T1000 (cell line): ENCODE measurements around the gene CRYBB2.
"Not testable (repeated sequence)": the region's sequence is repeated elsewhere in the genome, so short reads cannot be mapped to it uniquely, and the experiment has no call there.

Source experiments
- DNase-seq: peaks from one replicate; lab custom pipeline; 2025; ENCODE audit warnings: mixed read lengths; lab: John Stamatoyannopoulos, UW

CRYBB2 gene, protein sequence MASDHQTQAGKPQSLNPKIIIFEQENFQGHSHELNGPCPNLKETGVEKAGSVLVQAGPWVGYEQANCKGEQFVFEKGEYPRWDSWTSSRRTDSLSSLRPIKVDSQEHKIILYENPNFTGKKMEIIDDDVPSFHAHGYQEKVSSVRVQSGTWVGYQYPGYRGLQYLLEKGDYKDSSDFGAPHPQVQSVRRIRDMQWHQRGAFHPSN

DNA sequence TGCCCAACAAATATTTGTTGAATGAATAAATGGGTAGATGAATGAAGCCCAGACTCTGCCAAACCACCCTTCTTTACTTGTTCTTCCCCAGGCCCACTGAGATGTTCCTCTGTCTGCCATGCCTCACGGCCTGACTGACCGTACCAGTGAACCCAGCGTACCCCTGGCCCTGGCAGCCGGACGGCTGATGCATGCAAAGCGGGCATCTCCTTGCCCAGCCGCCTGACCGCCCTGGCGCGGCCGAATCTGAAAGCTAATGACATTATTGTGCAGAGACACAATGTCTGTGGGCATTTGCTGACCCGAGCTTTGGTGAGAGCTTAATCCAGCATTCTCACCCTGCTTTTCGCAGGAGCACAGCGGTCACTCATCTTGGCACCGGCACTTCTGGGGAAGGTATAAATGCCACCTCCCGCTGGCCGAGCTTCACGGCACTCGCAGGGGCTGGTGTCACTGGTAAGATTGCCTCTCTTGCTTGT lies at the start of gene CRYBB2:
Gene CRYBB2 (plus strand): TSS at position 429 of the 479 bp plus-strand sequence. CDS start 1,791 bp downstream, outside the sequence.
- no peak for DNase-seq

DNA sequence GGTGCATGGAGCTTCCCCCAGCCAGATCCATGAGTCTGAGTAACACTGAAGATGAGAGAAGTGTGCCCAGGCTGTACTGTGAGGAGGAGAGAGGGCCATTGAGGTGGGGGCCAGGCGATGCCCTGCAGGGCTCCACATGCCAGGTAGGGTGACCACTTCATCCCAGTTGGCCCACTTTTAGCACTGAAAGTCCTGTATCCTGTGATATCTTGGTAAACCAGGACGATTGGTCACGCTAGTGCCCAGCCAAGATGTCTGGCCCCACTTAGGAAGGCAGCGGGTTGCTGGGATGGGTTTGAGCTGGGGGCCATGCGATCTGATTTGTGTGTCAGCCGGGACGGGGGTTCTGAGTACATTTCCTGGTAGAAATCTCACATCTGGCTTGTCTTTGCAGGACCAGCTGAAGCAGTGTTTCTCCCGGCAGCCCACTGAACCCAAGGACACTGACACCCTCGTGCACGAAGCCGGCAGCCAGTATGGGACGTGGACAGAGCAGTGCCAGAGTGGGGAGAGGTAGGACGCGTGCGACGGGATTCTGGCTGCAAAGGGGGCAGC lies 48.9 kb upstream of the CRYBB2 start:
- no peak for DNase-seq

DNA sequence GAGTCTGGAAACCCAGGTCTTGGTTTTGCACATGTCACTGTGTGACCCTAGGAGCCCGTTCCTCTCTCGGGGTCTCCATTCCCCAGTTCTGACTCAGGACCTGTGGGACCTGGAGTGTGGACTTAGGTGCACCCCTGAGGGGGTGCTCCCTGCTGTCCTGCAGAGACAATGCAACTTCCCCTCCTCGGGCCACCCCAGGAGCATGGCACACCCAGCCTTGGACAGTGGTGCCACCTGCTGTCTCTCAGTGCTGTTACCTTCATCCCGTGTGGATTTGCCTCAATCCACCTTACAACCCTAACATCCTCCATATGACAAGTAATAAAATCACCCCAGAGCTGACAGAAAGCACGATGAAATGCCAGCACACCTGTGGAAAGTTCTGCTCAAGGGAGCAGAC lies 47.3 kb upstream of the CRYBB2 start:
- no peak for DNase-seq

DNA sequence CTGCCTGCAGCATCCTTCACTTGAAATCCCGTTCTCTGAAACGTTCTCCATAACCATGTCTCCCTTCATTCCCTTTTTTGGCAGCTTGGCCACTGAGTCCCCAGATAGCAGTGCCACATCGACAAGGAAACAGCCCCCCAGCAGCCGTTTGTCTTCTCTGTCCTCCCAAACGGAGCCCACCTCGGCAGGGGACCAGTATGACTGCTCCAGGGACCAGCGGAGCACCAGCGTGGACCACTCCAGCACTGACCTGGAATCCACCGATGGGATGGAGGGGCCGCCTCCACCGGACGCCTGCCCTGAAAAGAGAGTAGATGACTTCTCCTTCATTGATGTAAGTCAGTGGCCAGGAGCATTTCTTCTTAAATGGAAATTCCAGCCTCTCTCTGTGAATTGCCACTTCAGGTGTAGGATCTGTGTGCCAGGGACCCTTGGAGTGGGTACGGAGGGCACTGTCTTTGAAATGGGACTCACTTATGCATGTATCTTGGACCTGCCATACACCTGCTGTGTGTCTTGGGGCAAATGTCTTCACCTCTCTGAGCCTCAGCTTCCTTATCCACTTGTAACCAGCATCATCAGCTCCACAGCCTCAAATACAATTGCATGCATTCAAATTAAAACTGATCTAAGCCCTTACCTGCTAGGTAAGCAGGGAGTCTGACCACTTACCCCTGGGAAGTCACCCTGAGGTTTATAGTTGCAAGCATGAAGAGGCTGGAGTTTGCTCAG lies 45.1 kb upstream of the CRYBB2 start:
- DNase-seq = no peak

DNA sequence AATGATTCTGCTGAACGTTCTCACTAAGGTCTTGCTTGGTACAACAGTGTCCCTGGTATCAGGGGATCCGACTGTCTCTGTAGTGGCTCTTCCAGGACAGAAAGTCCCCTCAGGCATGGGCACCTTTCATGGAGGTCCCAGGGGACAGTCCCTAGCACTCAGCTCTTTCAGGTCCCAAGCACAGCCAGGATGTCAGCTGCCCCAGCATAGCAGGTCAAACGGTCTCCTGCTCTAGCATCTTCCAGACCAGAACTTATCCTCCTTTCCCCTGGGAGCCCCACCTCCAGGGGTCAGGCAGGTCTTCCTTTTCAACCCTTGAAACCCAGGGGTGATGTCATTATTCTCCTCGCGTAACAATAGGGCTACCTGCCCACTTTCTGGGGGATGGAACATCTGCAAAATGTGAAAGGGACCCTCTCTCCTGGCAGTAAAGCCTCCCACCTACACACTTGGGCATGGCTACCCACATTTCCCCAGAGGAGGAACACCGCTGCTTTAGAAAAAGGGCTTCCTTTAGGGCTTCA lies 44.5 kb upstream of the CRYBB2 start:
- DNase-seq = no peak

DNA sequence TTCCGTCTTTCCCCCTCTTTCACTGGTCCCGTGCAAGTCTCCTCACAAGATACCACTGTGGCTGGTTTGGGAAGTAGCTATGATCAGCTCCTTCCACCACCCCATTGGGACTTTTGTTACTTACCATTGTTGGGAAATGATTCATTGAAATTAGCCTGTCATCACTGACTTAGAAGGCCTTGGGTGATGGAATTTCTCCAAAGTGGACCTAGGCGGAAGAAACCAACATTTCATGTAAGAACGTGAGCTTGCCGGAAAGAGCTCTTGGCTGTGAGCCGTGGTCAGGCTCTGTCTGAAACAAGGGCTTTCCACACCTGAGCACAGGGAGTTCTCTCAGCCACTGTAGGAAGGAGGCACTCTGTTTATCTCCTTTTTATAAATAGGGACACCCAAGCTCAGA lies 43.3 kb upstream of the CRYBB2 start:
- DNase-seq = no peak

DNA sequence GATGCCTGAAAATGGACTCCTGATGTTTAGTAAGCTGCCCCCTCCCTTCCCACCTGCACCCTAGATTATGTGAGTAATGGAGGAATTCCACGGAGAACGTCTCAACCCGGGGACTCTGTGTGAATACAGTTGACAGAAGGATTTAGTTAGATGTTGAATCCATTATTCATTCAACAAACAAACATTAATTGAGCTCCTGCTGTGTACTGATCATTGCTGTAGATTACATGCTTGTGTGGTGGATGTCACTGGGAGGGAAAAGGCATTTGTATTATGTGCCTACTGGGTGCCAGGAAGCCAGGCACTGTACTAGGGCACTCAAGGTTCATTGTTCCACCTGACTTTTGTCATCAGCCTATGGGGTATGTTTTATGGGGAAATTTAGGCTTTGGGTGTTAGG lies 42.6 kb upstream of the CRYBB2 start:
- DNase-seq = no peak

DNA sequence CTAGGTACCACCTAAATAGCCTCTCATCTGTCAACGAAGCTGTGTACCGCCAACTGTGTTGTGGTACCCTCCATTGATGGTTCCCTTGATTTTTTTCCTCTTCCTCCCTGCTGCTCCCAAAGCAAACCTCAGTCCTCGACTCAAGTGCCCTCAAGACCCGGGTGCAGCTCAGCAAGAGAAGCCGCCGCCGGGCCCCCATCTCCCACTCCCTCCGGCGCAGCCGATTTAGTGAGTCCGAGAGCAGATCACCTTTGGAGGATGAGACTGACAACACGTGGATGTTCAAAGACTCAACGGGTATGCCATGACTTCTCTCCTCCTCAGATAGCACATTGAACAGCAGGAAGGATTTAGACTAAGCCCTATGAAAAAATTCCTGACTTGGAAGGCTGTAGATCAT lies 42.2 kb upstream of the CRYBB2 start:
- no peak for DNase-seq

DNA sequence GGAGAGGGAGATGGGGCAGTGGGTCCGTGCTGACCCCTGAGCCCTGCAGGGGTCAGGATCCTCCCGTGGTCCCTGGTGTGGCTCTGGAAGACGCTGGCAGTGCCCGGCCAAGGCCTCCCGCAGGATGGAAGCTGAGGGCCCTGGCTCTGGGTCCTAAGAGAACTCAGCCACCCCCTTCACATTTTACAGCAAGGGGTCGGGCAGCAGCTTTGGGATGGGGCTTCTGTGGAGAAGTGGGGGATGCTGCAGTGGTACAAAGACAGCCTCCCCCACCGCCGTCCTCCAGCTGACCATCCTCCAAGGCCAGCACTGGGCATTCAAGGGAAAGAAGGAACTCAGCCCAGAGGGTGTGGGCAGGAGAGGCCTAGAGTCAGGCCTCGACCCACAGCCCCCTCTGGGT lies 41.5 kb upstream of the CRYBB2 start:
- DNase-seq = no peak

DNA sequence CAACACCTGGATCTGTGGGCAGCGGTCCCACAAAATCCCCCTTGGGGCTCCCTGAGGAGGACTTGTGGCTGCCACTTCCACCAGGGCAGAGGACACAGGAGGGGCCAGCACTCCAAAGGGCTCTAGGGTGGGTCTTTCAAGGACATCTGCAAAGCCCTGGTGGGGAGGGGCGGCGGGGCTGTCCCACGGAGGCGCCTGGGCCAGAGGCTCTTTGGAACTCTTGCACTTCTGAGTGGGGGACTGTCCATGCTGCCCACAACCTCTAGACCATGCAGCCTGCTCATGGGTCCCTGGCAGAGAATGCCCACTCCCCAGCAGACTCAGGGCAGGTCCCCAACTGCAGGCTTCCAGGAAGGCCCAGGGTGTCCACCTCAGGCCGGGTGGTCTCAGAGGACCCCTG lies 41.1 kb upstream of the CRYBB2 start:
- not testable (repeated sequence) for DNase-seq

DNA sequence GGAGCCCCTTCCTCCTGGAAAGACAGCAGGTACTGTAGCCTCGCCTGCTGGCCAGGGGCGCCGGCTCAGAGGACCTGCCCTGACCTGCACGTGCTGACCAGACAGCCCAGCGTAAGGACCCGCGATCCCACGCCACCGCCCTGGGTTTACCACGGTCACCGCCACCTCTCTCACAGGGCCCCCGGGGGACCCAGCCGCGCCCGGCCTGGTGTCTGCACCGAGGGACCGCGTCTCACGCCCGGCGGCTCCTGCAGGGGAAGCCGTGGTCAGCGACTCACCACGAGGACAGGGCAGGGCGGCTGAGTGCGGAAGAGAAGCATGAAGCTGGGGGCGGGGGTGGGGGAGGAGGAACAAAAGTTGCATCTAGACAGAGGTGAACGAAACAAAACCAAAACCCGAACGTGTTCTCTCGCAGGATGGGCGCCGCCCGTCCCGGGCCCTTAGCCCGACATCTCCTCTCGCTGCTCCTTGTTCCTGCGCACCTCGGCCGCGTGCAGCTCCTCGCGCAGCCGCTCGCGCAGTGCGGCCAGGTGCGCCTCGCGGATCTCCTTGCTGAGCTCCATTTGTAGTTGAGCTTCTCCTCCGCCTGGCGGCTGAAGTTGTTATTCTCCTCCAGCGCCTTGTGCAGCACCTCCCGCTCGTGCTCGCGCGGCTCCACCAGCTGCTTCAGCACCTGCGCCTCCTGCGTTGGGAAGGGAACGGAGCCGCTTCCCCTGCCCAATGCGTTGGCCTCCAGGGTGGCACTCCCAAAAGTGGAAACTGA lies 40.4 kb upstream of the CRYBB2 start:
- not testable (repeated sequence) for DNase-seq

DNA sequence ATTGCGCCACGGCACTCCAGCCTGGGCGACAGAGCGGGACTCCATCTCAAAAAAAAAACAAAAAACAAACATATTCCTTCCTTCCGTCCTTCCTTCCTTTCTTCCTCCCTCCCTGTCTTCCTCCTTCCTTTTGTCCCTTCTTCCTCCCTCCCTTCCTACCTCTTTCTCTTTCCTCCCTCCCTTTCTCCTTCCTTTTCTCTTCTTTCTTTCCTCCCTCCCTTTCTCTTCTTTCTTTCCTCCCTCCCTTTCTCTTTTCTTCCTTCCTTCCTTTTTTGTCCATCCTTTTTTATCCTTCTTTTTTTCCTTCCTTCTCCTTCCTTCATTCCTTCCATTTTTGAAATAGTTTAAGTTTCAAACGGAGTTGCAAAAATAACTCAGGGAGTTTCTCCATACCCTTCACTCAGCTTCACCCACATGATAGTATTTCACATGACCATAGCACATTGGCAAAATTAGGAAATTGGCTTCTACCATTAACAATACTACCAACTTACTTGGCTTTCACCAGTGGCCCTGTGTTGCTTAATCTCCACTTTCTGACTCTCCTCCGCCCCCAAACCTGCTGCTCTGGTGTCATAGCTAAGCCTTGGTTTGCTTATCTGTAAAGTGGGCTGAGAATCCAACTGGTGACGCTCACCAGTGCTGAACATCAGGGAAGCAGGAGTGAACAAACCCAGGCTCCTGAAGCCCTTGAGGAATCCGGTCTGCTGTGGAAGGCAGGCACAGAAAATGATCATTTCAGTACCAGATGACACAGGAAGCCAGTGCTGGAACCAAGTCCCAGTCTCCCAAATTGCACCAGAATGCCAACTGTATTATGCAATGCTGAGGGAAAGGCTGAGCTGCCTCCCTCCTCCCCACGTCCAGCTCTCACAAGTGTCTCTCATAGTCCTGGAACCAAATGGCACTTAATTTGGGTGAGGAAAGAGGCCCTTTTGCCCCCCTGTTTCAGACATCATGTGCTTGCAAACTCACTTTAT lies 37.0 kb upstream of the CRYBB2 start:
- no peak for DNase-seq

DNA sequence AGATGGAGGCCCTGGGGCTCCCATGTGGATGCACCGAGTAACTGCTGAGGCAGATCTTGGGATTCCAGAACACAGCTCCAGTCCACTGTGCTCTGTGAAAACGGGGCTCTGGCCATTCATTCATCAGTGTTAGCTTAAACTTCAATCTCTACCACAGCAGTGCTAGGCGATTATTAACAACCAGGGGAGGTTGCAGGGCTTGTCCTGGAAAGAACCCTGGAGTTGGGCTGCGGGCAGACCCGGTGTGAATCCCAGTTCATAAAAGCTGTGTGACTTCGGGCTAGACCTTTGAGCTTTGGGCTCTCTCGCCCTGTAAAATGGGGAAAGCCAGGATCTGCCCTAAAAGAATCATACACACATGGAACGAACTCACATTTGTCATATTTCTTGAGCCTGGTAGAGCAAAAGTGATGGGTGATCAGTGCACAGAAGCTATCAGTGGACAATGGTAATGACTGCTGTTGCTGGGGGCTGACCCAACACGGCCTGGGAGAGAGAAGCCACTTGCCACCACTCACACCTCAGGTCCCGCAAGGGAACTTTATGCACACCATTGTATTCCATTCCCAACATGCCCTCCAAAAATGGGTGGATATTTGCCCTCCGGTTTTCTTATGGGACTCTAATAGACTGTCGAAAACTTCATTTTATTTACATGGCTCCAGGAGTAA lies 35.4 kb upstream of the CRYBB2 start:
- no peak for DNase-seq

DNA sequence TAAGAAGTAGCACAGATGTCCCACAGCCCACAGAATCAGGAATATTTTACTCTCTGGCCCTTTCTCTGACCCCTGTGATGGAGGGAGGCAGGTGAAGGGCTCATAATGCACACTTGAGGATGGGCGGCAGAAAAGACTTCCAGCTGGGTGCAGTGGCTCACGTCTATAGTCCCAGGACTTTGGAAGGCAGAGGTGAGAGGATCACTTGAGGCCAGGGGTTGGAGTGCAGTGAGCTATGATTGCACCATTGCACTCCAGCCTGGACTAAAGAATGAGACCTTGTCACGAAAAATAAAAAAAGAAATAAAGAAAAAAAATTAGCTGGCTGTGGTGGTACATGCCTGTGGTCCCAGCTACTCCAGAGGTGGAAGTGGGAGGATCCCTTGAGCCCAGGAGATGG lies 33.3 kb upstream of the CRYBB2 start:
- no peak for DNase-seq

DNA sequence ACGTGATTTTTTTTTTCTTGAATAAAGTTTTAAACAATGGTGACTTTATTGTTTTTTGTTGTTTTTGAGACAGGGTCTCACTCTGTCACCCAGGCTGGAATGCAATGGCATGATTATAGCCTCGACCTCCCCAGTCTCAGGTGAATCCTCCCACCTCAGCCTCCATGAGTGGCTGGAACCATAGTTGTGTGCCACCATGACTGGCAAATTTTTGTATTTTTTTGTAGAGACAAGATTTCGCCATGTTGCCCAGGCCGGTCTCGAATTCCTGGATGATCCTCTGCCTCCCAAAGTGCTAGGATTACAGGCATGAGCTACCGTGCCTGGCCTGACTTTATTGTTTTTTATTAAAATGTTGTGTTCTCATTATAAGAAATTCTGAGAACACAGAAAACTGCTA lies 32.0 kb upstream of the CRYBB2 start:
- no peak for DNase-seq

DNA sequence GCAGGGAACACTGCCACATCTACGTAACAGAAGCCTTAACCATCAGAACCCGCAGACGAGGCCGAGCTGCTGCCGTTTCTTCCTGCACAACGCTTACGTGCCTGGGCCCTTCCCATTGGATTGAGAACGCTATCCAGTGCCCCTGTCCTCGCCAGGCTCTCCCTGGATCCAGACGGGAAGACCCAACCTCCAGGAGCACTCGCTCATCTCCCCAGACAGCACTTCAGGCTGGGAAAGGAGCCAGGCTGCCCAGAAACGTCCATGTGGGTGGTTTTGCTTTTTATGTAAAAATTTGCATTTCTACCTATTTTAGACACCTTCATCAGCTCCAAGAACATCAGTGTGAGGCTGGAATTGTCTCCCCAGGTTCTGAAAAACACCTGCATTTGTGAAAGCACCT lies 27.0 kb upstream of the CRYBB2 start:
- DNase-seq = no peak

DNA sequence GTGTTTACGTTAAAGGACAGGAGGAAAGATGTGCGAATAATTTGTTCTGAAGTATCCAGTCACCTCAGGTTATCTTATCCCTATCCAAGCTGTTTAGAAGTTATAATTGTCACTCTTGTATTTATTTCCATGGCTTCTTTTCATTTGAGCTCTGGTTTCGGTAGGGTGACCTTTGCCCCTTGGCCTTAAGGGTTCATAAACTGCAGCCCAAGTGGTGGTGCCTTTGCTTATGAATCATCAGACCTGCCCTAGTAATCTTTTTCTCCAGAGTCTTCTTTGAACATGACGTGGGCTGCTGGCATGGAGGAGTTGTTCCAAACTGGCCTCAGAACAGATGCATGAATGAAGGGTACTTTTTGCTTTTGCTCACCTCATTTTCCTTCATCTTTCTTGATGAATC lies 26.3 kb upstream of the CRYBB2 start:
- no peak for DNase-seq

DNA sequence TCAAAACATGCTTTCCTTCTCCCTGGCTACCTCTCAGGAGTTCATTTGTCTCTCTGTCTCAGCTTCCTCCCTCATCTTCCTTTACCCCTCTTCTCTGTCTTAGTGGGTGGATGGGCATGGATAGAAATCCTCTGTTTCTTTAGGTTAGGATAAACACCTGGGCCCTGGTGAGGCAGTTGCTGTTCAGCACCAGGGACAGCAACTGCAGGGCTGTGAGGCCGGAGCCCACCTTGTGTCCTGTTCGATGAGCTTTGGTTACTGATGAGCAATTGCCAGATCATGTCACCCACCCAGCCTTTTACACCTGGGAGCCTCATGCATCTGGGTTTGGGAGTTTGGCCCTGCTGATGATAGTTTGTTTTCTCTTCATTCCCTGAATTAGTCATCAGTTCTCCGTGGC lies 25.9 kb upstream of the CRYBB2 start:
- DNase-seq = no peak

DNA sequence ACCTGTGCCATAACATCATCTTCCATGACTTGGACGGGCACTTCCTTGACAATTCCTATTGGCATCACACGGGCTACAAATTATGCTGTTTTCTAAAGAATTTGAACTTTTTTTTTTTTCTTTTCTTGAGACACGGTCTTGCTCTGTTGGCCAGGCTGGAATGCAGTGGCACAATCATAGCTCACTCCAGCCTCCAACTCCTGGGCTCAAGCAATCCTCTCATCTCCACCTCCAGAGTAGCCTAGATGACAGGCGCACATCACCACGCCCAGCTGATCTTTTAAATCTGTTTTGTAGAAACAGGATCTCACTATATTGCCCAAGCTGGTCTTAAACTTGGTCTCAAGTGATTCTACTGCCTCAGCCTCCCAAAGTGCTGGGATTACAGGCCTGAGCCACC lies 23.1 kb upstream of the CRYBB2 start:
- DNase-seq = no peak

DNA sequence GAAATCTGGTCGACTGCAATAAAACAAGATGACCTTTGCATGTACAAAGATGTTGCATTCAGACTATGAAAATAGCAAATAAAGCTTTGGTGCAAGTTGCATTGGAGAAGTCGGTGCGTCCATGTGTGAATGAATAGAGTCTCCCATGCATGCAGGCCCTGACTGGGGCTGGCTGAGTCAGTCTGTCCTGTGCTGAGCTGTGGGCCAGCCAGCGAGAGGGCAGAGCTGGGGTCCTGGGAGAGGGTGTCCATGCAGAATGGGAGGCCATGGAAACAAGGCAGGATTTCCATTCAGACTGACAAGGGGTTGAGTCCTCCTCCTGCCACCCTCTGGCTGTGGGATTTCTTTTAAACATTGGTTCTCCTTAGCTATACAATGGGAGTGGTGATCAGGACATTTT lies 22.1 kb upstream of the CRYBB2 start:
- no peak for DNase-seq
